Neural crest cell (in vitro differentiated cells): Measurements from ENCODE around the gene AGPAT3. TPM values are rescaled to one million over a fixed set of nuclear protein-coding genes. Genes with fewer than 3 reads are reported as not detected.

Experiments
- DNase-seq: peaks from one replicate; pipeline ENCODE4 v3.0.0; 2021; ENCODE audit warnings: low read depth, mixed read lengths, low spot score
- H3K27ac Mint-ChIP-seq: one replicate; pipeline ENCODE4 v1.8.0; 2021; ENCODE audit warnings: mild to moderate bottlenecking, mixed read lengths; ENCODE audit not compliant: unreplicated experiment
- H3K27me3 Mint-ChIP-seq: 2 replicates; pipeline ENCODE4 v1.8.0; 2021; ENCODE audit warnings: low read depth, mild to moderate bottlenecking, mixed read lengths
- H3K36me3 Mint-ChIP-seq: 2 replicates; pipeline ENCODE4 v1.8.0; 2021; ENCODE audit warnings: low read depth, mild to moderate bottlenecking, mixed read lengths
- H3K4me1 Mint-ChIP-seq: 2 replicates; pipeline ENCODE4 v1.8.0; 2021; ENCODE audit warnings: mixed read lengths
- H3K4me3 Mint-ChIP-seq: one replicate; pipeline ENCODE4 v1.8.0; 2021; ENCODE audit warnings: mild to moderate bottlenecking, mixed read lengths
- H3K9me3 Mint-ChIP-seq: 2 replicates; pipeline ENCODE4 v1.8.0; 2021; ENCODE audit warnings: mixed read lengths
- total RNA-seq: library from RNA; stranded (reverse); gene quantifications from 2 replicates; pipeline ENCODE4 v1.2.1, GENCODE V29; 2021
- TF ChIP-seq, protein P1 (sequence below): fragments of 200-600 bp; sonication (generic); conservative IDR thresholded peaks from 2 replicates; pipeline ENCODE4 v1.5.0; 2021; ENCODE audit warnings: antibody characterized with exemption, mild to moderate bottlenecking

AGPAT3 gene
- total RNA-seq, 1 donor from 2014 or later = 37.3 TPM

DNA sequence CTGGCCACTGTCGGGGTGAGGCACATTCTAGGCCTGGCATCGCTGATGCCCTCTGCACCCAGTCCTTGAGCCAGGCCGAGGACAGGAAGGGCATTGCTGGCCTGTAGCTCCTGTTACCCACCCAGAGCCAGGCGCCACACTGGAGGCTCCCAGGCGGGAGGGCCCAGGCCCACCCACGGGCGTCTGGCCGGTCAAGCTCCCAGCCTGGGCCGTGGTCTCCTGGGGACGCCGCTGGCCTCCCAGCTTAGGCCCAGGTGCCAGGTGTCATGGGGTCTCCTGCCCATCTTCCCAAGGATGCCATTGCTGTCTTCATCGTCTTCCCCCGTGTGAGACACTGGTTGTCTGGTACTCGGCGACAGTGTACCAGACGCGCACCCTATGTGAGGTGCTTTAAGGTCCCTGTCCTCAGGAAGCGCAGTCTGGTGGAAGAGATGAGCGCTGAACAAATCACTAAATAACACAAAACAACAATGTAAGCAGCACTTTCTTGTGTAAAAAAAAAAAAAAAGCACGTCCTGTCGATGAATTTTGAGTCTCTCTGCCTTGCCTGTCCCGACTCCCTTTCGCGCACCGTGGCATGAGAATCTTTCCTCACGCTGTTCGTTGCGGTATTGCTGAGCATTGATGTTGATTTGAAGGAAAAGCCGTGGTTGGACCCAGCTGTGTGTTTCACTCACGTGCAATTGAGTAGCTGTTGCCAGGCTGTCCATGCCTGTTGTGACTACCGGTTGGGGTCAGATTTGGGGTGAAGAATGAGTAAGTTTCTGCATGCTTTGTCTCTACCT lies 120.1 kb downstream of the AGPAT3 start:
- no peaks in the 10 kb centered on the region for H3K36me3 Mint-ChIP-seq
- TF ChIP-seq, protein P1, sequence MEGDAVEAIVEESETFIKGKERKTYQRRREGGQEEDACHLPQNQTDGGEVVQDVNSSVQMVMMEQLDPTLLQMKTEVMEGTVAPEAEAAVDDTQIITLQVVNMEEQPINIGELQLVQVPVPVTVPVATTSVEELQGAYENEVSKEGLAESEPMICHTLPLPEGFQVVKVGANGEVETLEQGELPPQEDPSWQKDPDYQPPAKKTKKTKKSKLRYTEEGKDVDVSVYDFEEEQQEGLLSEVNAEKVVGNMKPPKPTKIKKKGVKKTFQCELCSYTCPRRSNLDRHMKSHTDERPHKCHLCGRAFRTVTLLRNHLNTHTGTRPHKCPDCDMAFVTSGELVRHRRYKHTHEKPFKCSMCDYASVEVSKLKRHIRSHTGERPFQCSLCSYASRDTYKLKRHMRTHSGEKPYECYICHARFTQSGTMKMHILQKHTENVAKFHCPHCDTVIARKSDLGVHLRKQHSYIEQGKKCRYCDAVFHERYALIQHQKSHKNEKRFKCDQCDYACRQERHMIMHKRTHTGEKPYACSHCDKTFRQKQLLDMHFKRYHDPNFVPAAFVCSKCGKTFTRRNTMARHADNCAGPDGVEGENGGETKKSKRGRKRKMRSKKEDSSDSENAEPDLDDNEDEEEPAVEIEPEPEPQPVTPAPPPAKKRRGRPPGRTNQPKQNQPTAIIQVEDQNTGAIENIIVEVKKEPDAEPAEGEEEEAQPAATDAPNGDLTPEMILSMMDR = no peak
- H3K4me1 Mint-ChIP-seq = peaks cover 17% of the 10 kb centered on the region
- H3K27ac Mint-ChIP-seq = no peak overlapping the region
- no peak for DNase-seq
- H3K9me3 Mint-ChIP-seq = no peaks in the 10 kb centered on the region
- H3K27me3 Mint-ChIP-seq = peaks cover 4% of the 10 kb centered on the region
- no peak overlapping the region for H3K4me3 Mint-ChIP-seq

DNA sequence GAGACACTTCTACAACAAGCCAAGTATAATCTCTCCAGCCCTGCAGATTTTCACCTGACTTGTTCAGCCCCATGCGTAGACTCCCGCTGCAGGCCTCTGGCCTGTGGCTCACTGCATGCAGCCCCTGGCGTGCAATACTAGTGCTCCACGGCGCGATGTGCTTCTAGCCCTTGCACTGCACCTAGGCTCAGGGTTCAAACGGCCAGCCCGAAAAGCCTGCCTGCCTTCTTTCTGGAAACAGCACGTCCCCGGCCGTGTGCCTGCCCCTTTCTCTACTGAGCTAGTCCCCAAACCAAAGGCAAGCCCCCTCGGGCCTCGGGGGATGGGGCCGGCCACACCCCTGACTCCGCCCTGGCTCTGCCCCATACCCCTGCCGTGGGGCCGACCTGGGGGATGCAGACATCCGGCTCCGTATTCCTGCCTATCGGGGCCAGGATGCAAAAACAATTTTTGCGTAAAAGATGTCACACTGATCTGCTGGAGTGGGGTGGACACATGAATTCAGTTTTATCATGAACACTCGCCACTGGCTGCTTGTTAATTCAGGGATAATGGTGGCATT lies 120.7 kb downstream of the AGPAT3 start:
- peaks cover 4% of the 10 kb centered on the region for H3K27me3 Mint-ChIP-seq
- H3K4me3 Mint-ChIP-seq = no peak overlapping the region
- peaks cover 17% of the 10 kb centered on the region for H3K4me1 Mint-ChIP-seq

DNA sequence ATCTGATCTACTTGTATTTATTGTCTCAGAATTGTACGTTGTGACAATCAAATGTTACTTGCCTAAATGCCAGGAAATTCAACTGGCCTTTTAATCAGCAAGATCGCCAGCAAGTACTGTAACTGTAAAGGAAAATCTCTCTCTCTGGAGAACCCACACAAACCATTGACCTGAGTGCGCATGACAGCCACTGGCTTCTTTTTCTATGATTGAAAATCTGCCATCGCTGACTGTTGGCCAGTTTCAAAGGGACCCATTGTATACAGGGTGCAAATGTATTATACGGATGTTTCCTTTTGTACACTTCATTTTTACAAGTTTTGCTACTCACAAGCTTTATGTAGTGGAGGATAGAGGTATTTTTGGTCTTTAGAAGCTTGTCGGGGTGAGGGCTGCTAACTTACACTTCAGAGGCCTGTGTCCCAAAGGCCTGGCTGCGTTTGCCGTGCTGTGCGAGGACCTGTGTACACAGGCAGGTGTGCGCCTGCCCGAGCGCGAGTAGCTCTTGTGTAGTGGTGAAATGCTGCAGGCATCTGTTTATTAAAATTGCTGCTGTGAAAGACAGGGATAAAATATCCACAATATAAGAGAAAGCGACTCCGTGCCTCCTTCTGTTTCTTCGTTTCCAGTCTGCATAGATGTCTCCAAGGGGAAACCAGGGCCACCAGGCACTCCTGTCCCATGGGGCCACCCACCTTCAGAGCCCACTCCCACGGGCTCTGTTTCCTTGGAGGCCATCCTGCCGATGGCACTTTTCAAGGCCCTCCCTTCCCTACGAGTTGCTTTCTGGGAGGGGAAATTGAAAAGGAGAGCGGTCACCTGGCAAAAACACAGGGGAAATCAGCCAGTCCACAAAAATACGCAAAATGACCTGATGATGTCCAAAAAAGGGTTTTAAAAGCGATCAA lies 121.8 kb downstream of the AGPAT3 start:
- Mint-ChIP-seq H3K4me3 (no peak overlapping the region), H3K27ac (no peak overlapping the region), H3K27me3 (peaks cover 4% of the 10 kb centered on the region), H3K36me3 (no peaks in the 10 kb centered on the region), H3K4me1 (peaks cover 17% of the 10 kb centered on the region), H3K9me3 (no peaks in the 10 kb centered on the region)
- TF ChIP-seq, protein P1 = no peak
- no peak for DNase-seq

More for the DNA sequence above, 120.7 kb downstream of the AGPAT3 start:
- TF ChIP-seq, protein P1 = no peak
- no peaks in the 10 kb centered on the region for H3K36me3 Mint-ChIP-seq
- H3K27ac Mint-ChIP-seq = no peak overlapping the region
- H3K9me3 Mint-ChIP-seq = no peaks in the 10 kb centered on the region
- DNase-seq = no peak

DNA sequence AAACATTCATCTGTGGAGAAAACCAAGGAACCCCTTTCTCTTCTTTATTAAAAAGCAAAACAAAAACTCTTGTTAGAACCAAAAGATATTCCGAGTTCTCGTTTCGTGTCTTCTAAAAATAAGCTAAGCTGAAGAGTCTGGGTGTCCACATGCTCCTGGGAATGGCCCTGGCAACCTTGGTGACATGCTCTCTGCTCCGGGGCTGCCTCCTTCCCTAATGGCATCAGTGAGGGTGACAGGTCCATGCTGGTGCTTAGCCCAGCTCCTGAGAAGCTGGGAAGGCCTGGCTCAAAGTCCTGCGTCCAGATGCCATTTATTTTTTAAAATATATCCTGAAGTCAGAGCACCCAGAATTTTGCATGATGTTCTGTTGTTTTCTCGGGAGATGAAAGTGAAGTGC lies 122.5 kb downstream of the AGPAT3 start:
- Mint-ChIP-seq H3K27ac (no peak overlapping the region), H3K4me3 (no peak overlapping the region), H3K4me1 (peaks cover 17% of the 10 kb centered on the region), H3K9me3 (no peaks in the 10 kb centered on the region), H3K36me3 (no peaks in the 10 kb centered on the region), H3K27me3 (peaks cover 4% of the 10 kb centered on the region)
- DNase-seq = no peak
- TF ChIP-seq, protein P1 = no peak

DNA sequence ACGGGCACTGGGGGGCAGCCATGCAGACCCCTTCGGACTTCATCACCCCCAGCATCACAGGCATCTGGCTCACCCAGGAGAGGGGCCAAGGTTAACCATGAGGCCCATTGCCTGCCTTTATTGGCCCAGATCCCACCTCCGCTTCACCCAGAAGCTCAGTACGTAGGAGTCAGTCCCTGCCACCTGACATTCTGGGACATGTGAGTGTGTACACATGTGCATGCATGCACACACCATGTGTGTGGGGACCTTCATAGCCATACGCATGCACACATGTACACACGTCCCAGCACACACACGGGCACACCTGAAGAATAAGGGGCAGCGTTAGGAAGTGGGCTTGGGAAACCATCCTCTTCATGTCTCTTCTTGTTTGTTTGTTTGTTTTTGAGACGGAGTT lies 123.0 kb downstream of the AGPAT3 start:
- Mint-ChIP-seq H3K4me1 (peaks cover 17% of the 10 kb centered on the region), H3K9me3 (no peaks in the 10 kb centered on the region), H3K27ac (no peak overlapping the region), H3K36me3 (no peaks in the 10 kb centered on the region), H3K27me3 (peaks cover 4% of the 10 kb centered on the region), H3K4me3 (no peak overlapping the region)
- DNase-seq = no peak
- TF ChIP-seq, protein P1 = no peak
